CD4-positive, alpha-beta T cell treated with Interferon gamma for 1 hour (primary cell): ENCODE data around the gene TBC1D22A.

ENCODE experiments used
- DNase-seq: peaks from one replicate; pipeline ENCODE4 v3.0.0-alpha.2; 2020

Gene TBC1D22A

GRCh38 chr22:47091246-47091651 is 328.8 kb downstream of the TBC1D22A start:
- peak; percentile 53 for DNase-seq

GRCh38 chr22:47091921-47092700 is 329.7 kb downstream of the TBC1D22A start:
- DNase-seq: no peak

DNA sequence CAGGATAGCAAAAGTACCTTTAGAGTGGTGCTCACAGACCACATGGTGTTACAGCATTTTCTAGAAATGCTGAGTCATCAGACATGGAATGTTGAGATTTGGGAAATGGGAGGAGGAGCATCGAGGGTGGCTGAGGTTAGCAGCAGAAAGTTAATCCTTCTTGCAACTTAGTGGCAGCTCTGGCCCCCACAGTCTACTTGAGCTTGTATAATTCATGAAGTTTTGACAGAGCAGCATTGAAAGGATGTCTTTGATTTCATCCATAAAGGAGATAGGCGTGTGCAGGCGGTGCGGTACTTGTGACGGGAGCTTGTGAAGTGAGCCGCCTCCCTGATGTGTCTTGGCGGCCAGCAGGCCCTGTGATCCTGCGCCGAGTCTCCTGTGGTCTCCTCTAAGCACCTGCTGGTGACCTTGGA is 330.5 kb downstream of the TBC1D22A start:
- DNase-seq: no peak

DNA sequence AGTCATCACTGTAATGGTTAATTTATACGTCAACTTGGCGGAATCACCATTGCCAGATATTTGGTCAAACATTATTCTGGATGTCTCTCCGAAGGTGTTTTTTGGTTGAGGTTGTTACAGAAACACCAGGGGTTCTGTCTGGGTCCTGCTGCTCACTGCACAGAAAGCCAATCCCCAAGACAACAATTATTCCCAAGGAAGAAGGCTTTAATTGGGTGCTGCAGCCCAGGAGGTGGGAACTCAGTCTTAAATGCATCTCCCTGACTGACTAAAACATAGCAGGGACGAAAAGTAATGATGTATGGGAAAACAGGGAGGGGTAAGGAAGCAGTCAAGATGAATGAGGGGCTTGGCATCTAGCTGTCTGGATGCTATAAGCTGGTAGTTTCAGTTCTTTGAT is 331.3 kb downstream of the TBC1D22A start:
- DNase-seq: no peak

DNA sequence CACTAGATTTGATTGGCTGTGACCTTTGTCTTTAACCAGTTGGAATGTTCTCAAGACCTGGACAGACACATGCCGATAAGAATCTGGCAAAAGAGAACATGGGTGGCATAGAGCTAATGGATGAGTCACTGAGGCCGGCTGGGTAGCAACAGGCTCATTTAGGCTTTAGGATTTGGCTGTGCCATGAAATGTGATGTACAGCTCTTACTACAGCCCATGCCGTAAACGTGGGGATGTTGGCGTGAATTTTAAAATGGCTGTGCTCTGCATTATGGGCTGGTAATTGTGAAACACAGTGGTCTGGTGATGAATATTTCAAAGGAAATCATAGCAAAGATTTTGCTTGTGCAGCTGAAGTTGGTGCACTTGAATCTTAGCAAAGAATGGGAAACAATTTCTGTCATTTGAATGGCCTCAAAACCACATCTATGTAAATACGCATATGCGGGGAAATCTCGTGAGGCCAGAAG is 332.4 kb downstream of the TBC1D22A start:
- DNase-seq: no peak

GRCh38 chr22:47095395-47096122 is 333.1 kb downstream of the TBC1D22A start:
- DNase-seq: no peak

GRCh38 chr22:47098121-47098520 is 335.7 kb downstream of the TBC1D22A start:
- DNase-seq: no peak

DNA sequence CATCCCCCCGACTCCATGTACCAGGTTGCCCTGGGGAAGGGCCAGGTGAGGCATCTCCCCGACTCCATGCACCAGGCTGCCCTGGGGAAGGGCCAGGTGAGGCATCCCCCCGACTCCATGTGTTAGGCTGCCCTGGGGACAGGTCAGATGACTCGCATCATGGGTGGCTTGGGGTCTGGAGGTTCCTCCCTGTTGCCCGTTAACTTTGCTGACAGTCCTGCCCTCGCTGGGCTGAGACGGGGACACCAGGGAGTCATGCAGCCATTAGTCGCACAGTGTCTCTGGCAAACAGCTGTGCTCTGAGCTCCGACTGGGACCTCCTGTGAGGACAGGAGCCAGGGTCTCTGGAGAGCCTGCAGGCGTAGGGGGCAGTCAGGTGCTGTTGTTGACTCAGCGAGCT is 336.1 kb downstream of the TBC1D22A start:
- no peak for DNase-seq

DNA sequence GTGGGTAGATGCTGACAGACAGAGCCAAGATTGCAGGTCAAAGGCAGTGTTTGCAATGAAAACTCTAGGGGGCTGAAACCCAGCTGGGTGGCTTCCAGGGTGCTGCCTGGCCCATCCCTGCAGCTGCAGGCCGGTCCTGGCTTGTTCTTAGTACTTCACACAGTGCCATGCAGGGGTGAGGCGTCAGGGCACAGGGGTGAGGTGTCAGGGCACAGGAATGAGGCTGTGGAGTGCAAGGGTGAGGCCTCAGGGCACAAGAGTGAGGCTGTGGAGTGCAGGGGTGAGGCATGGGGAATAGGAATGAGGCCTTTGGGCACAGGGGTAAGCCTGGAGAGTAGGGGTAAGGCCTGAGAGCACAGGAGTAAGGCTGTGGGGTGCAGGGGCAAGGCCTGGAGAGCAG is 337.6 kb downstream of the TBC1D22A start:
- no peak for DNase-seq

DNA sequence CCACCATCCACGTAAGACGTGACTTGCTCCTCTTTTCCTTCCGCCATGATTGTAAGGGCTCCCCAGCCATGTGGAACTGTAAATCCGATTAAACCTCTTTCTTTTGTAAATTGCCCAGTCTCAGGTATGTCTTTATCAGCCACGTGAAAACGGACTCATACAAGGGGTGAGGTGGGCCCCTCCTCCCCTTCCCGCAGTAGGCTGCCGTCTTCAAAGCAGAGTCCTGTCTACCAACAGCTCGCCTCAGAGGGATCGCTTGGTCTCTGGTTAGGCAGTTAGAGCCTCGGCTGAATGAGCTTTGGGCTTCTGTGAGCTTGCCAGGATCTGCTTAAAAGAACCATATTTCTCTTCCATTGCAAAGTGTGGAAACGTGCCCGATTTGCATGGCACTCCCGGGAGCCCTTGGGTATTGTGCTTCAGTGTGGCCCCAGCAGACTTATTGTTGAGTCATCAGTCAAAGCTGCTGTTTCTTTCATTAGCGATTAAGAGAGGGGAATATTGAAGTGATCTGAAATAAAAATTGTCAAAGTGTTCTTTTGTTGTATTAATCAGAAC is 338.3 kb downstream of the TBC1D22A start:
- DNase-seq: no peak

DNA sequence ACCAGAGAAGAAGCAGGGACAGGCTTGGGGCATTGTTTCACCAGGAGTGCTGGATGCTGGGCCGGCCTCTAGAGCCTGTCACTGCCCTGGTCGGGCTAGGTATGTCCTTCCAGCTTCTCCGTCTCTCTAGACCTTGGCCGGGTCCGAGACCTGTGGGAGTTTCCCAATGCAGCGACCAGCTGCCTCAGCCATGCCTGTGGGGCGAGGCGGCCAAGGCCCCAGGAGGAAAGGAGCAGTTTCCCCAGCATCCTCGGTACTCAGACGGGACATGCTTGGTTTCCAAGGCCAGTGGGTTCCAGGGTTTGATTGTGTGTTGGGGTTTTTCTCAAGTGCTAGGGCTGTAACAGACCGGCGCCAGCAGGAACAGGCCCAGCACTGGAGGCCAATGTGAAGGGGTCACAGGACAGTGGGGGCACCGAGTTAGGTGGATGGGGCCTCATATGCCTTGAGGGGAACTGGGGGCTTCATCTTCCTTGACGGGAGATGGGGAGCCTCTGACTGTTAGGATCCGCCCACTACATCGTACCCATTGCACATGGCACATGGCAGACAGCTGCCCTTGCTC is 339.0 kb downstream of the TBC1D22A start:
- DNase-seq: no peak

- no peak for DNase-seq
These were observed 339.6 kb downstream of the TBC1D22A start for GRCh38 chr22:47102081-47102480.

GRCh38 chr22:47102648-47103047 is 340.2 kb downstream of the TBC1D22A start:
- DNase-seq: no peak

GRCh38 chr22:47105085-47105484 is 342.6 kb downstream of the TBC1D22A start:
- no peak for DNase-seq

GRCh38 chr22:47106806-47107205 is 344.4 kb downstream of the TBC1D22A start:
- no peak for DNase-seq

- no peak for DNase-seq
These were observed 345.0 kb downstream of the TBC1D22A start for GRCh38 chr22:47107431-47107830.

DNA sequence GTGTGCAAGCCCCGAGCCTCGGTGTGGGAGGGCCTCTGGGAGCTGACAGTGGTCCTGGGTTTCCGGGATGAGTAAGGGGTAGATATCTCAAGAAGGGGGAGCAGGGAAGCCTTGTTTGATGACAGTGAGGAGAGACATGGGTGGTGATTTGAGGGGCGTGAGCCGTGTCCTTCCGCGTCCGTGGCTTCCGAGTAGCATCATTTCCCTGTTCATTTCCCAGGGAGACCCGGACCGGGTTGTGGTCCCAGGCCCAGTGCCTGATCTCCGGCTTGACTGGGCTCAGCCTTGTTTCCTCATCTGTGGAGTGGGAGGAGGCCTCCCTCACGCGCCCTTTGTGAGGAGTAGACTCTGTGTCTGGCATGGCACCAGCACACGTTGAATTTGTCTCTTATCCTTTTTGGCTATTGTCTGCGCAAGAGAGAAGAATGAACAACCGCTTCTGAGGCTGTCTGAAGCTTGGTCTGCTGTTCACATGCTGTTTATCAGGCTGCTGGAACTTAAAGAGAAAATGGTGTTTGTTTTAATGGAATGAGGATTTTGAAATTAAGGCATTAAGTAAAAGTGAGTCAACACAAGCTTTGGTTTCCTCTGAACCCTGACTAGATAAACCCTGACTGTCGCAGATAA is 348.5 kb downstream of the TBC1D22A start:
- no peak for DNase-seq

DNA sequence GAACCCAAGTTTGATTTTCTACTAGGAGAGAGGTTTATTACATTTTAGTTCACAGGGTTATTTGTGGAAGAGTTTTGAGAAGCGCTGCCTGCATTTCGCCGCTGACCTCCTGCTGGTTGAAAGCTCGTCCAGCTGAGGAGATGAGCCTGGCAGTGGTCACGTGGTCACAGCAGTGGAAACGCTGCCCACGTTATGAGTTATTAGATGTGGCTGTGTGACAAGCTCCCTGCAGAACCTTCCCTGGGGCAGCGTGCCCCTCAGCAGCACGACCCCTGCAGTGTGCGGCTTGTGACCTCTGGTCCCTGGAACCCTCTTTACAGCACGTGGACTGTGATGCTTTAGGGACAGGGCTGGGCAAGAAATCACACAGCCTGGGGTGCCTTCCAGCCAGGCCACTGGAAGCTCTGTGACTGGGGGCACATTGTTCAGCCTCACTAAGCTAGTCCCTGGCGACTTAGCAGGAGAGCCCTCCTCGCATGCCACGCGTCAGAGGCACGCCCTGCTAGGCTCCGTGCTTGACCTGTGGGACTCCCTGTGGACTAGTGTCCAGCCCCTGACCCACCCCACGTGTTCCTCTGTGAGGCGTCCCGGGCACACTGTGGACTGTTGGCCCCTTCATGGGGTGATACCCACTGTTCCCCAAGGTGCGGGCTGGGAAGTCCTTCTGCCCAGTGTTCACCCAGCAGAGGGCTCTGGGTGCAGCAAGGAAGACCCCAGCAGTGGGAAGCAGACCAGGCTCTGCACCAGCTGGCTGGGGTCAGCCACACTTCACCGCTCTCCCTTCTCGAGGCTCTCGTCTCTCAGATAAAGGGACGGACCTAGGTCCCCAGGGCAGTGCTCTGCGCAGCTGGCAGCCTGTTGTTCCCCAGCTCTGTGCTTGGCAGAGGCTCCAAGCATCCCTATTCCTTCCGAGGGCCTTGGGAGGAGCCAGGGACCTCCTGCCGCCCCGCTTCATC is 349.5 kb downstream of the TBC1D22A start:
- no peak for DNase-seq

DNA sequence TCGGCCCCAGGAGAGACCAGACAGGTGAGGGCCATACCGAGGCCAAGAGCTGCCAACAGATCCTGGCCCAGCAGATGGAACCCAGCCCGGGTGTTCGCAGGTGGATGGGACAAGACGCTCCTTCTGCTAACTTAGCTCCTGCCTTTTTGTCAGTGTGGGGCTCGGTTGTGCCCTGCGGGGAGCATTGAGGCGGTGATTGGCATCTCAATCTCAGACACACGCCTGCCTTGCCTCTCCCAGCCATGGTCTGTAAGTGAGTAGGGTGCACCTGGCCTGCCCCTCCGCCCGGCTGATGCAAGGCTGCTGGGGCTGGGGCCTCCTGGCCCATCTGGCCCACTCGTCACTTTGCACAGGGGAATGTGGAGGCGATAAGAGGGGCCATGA is 350.1 kb downstream of the TBC1D22A start:
- DNase-seq: no peak

GRCh38 chr22:47112994-47113852 is 350.8 kb downstream of the TBC1D22A start:
- DNase-seq: no peak

GRCh38 chr22:47113853-47114415 is 351.5 kb downstream of the TBC1D22A start:
- DNase-seq: no peak
